ENCODE results near the gene ZNF660. TPM values are rescaled to one million over a fixed set of nuclear protein-coding genes. Genes with fewer than 3 reads are reported as not detected.
"Not testable (repeated sequence)": the region's sequence is repeated elsewhere in the genome, so short reads cannot be mapped to it uniquely, and the experiment has no call there.

The ZNF660 gene
- 1 to 10 TPM; 2.0 to 4.0 (median 3.1) TPM for total RNA-seq

- no peaks in the 10 kb centered on the region for H3K9me3 ChIP-seq
- H3K27ac ChIP-seq, result peak within 1 kb of the TSS; percentile 49 to 70
- H3K4me1 ChIP-seq, result peaks cover 0 to 7% of the 10 kb centered on the region in 2 donors
- TF ChIP-seq POLR2AphosphoS5 (IDR thresholded peaks at IDR 0.05) (peak in 2 of 3 donors; percentile 16 to 18), POLR2A (IDR thresholded peaks at IDR 0.05) (no peak)
- TF ChIP-seq, protein P1, sequence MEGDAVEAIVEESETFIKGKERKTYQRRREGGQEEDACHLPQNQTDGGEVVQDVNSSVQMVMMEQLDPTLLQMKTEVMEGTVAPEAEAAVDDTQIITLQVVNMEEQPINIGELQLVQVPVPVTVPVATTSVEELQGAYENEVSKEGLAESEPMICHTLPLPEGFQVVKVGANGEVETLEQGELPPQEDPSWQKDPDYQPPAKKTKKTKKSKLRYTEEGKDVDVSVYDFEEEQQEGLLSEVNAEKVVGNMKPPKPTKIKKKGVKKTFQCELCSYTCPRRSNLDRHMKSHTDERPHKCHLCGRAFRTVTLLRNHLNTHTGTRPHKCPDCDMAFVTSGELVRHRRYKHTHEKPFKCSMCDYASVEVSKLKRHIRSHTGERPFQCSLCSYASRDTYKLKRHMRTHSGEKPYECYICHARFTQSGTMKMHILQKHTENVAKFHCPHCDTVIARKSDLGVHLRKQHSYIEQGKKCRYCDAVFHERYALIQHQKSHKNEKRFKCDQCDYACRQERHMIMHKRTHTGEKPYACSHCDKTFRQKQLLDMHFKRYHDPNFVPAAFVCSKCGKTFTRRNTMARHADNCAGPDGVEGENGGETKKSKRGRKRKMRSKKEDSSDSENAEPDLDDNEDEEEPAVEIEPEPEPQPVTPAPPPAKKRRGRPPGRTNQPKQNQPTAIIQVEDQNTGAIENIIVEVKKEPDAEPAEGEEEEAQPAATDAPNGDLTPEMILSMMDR (IDR thresholded peaks at IDR 0.05), result no peak
- H3K4me3 ChIP-seq, result peak within 1 kb of the TSS; percentile 56 to 76 (median 74)
- intact Hi-C loops (cut with DNase I; ENCODE audit: low total_unique reads), result no loop called here
- H3K27me3 ChIP-seq, result no peaks in the 10 kb centered on the region
- H3K36me3 ChIP-seq, result no peaks in the 10 kb centered on the region
- peak in 1 of 2 donors; percentile 19 for DNase-seq (ENCODE audit: low spot score in 2 of 2)
Measured at GRCh38 chr3:44584646-44585501, at the start of gene ZNF660. TSS of gene ZNF660 (plus strand) at chr3:44584964. CDS start at chr3:44594194, 9,230 bp downstream.

DNA sequence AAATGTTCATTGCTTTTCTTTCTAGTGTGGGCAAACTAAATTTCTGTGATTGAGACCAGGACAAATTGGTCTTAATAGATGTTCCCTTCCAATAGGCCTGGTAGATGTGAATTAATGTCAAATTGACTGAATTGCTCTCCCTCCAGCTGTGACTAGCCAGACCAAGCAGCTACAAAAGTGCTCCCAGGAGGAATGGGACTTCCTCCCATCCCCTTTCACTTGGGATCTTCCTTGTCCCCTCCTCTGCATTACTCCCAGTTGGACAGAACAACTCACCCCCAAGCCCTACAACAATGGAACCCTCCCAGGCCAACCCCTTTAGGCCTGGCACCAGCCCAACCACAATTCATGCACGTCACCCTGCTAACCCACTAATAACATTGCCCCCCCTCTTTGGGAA, 49.4 kb upstream of the ZNF660 start:
- H3K4me3 ChIP-seq, result no peak overlapping the region
- intact Hi-C loops (cut with DNase I; ENCODE audit: low total_unique reads), result no loop called here
- no peak for TF ChIP-seq POLR2A (IDR thresholded peaks at IDR 0.05)
- TF ChIP-seq, protein P1 (IDR thresholded peaks at IDR 0.05), result no peak
- no peak for TF ChIP-seq POLR2AphosphoS5 (IDR thresholded peaks at IDR 0.05)
- H3K27me3 ChIP-seq, result peaks cover 0 to 38% of the 10 kb centered on the region in 2 donors
- peaks cover 0 to 4% of the 10 kb centered on the region in 2 donors for H3K9me3 ChIP-seq
- no peak overlapping the region for H3K27ac ChIP-seq
- no peak for DNase-seq (ENCODE audit: low spot score in 2 of 2)
- no peaks in the 10 kb centered on the region for H3K36me3 ChIP-seq
- no peaks in the 10 kb centered on the region for H3K4me1 ChIP-seq

DNA sequence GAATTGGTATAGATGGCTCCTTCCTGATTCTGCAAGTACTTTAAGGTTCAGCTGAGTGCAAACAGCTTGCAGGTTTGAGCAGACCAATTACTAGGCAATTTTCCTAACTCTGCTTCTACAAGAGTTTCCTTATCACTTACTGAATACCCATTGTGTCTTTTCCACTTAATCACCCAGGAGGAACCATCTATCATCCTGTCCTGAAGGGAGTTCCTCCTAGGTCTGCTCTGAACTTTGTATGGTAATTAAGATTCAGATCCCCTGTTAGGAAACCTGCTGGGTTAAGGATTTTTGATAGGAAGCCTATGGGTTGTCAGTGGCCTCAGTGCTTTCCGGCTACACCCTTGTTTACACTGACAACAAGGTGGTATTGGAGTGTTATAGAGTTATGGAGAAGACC, 40.0 kb upstream of the ZNF660 start:
- DNase-seq (ENCODE audit: low spot score in 2 of 2); intact Hi-C loops (cut with DNase I; ENCODE audit: low total_unique reads); H3K27ac ChIP-seq; H3K4me3 ChIP-seq; H3K36me3 ChIP-seq; H3K4me1 ChIP-seq; H3K9me3 ChIP-seq: not testable (repeated sequence)
- H3K27me3 ChIP-seq, result peaks cover 0 to 16% of the 10 kb centered on the region in 2 donors

DNA sequence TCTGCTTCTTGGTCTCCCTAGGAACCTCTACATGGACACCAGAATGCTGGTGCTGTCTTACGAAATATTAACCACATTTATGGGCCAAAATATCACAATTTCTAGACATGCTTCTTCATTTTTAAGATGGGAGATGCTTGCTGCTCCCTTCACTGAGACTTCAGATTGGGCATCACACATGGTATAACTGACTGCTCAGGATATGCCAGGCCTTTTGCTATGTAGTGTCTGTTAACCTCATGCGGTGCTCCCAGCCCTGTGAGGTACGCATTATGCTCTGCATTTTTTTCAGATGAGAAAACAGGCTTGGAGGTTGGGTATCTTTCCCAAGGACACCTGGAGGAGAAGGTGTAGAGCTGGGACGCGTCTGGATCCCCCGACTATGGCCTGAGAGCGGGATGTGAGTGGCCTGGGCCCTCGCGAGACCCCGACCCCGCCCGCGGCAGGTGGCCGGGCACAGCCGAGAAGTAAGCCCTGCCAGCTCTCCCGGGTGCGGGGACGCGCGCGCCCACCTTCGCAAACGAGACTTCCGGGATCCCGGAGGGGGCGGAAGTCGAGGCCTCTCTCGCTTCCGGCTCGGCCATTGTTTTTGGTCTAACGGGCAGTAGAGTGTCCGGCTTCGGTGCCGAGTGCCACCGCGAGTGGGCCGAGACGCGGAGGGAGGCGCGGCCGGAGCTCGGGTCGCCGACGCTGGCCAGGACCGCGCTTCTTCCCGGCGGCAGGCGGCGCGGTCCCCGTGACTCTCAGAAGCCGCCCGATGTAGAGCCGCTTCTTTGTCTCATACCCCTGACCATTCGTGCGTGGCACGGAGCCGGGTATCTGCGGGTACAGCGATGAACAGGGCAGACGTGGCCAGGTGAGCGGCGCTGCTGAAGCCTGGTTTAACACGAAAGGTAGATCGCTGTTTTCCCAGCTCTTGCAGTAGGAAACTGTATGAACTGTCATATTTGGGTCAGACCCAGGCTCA, 29.9 kb upstream of the ZNF660 start, which contains the start of gene ZKSCAN7:
Gene ZKSCAN7 (plus strand): TSS at position 568 of the 967 bp plus-strand sequence. CDS start 1,855 bp downstream, outside the sequence.
- intact Hi-C loops (cut with DNase I; ENCODE audit: low total_unique reads), result no loop called here
- TF ChIP-seq POLR2AphosphoS5 (IDR thresholded peaks at IDR 0.05), result no peak
- TF ChIP-seq, protein P1 (IDR thresholded peaks at IDR 0.05), result no peak
- TF ChIP-seq POLR2A (IDR thresholded peaks at IDR 0.05), result no peak
- peak within 1 kb of the TSS; percentile 79 to 88 for H3K27ac ChIP-seq
- H3K36me3 ChIP-seq, result no peaks in the 10 kb centered on the region
- peak within 1 kb of the TSS; percentile 66 to 88 (median 78) for H3K4me3 ChIP-seq
- peaks cover 0 to 10% of the 10 kb centered on the region in 2 donors for H3K4me1 ChIP-seq
- peak; percentile 27 to 53 for DNase-seq (ENCODE audit: low spot score in 2 of 2)
- no peaks in the 10 kb centered on the region for H3K9me3 ChIP-seq
- H3K27me3 ChIP-seq, result peaks cover 0 to 23% of the 10 kb centered on the region in 2 donors

- no peak for DNase-seq (ENCODE audit: low spot score in 2 of 2)
- no peaks in the 10 kb centered on the region for H3K9me3 ChIP-seq
- TF ChIP-seq, protein P1 (IDR thresholded peaks at IDR 0.05), result no peak
- TF ChIP-seq POLR2A (IDR thresholded peaks at IDR 0.05), result no peak
- TF ChIP-seq POLR2AphosphoS5 (IDR thresholded peaks at IDR 0.05), result no peak
- no peak overlapping the region for H3K27ac ChIP-seq
- peak overlapping the region; percentile 66 to 88 (median 78) for H3K4me3 ChIP-seq
- intact Hi-C loops (cut with DNase I; ENCODE audit: low total_unique reads), result no loop called here
- H3K36me3 ChIP-seq, result no peaks in the 10 kb centered on the region
- peaks cover 0 to 10% of the 10 kb centered on the region in 2 donors for H3K4me1 ChIP-seq
- H3K27me3 ChIP-seq, result peaks cover 0 to 16% of the 10 kb centered on the region in 2 donors
Measured at GRCh38 chr3:44555723-44556122, 29.0 kb upstream of the ZNF660 start.

Measured in breast epithelium (tissue), 4 donors.